GM19455 (cell line): ENCODE results near the gene ADGRL2.

Experiments used
- ATAC-seq: cut with Tn5 transposase; IDR thresholded peaks from one replicate; pipeline ENCODE4 v1.9.1; 2021; ENCODE audit not compliant: unreplicated experiment

The ADGRL2 gene

GRCh38 chr1:81800695-81801650, at the start of gene ADGRL2:
TSS of gene ADGRL2 (plus strand) at chr1:81800934. CDS start at chr1:81836985, 36,051 bp downstream.
- no peak for ATAC-seq

GRCh38 chr1:81752840-81753239, 47.9 kb upstream of the ADGRL2 start:
- no peak for ATAC-seq

- ATAC-seq, result no peak
Observed at GRCh38 chr1:81754424-81754823, 46.3 kb upstream of the ADGRL2 start.

- no peak for ATAC-seq
Observed at GRCh38 chr1:81756872-81757271, 43.9 kb upstream of the ADGRL2 start.

GRCh38 chr1:81757398-81758020, 43.2 kb upstream of the ADGRL2 start:
- ATAC-seq, result no peak

GRCh38 chr1:81758181-81758580, 42.6 kb upstream of the ADGRL2 start:
- ATAC-seq, result no peak

GRCh38 chr1:81760477-81761097, 40.1 kb upstream of the ADGRL2 start:
- no peak for ATAC-seq

GRCh38 chr1:81775510-81775909, 25.2 kb upstream of the ADGRL2 start:
- no peak for ATAC-seq

- no peak for ATAC-seq
Observed at GRCh38 chr1:81780705-81781454, 19.9 kb upstream of the ADGRL2 start.

GRCh38 chr1:81781749-81782148, 19.0 kb upstream of the ADGRL2 start:
- ATAC-seq, result no peak

- ATAC-seq, result no peak
Observed at GRCh38 chr1:81792184-81792583, 8.6 kb upstream of the ADGRL2 start.

- no peak for ATAC-seq
Observed at GRCh38 chr1:81797701-81798100, 3.0 kb upstream of the ADGRL2 start.

GRCh38 chr1:81799939-81800694, 617 bp upstream of the ADGRL2 start:
- ATAC-seq, result no peak

- ATAC-seq, result no peak
Observed at GRCh38 chr1:81801651-81802456, 1.1 kb downstream of the ADGRL2 start.

- no peak for ATAC-seq
Observed at GRCh38 chr1:81802457-81802706, 1.6 kb downstream of the ADGRL2 start.

- ATAC-seq, result no peak
Observed at GRCh38 chr1:81802707-81803430, 2.1 kb downstream of the ADGRL2 start.

- no peak for ATAC-seq
Observed at GRCh38 chr1:81803431-81804110, 2.8 kb downstream of the ADGRL2 start.

GRCh38 chr1:81804312-81804711, 3.6 kb downstream of the ADGRL2 start:
- ATAC-seq, result no peak
